Endothelial cell of umbilical vein (primary cell): Measurements from ENCODE around the gene ILKAP. TPM values are rescaled to one million over a fixed set of nuclear protein-coding genes. Genes with fewer than 3 reads are reported as not detected.

Experiments used
- BruUV-seq: library from RNA; stranded (reverse); fragments of 400-500 nt; replicated peaks from 2 replicates; lab custom pipeline; 2021; lab: Mats Ljungman, UMichigan
- CTCF ChIA-PET: fragments of 300-600, 350-600 bp; sonication (Branson Sonifier 250); formaldehyde crosslinking; loops from one replicate; lab custom pipeline; 2021; ENCODE audit warnings: antibody characterized with exemption, inconsistent platforms; lab: Charles Lee
- POLR2A ChIA-PET: fragments of 300-600, 350-600 bp; sonication (Branson Sonifier 250); formaldehyde crosslinking; loops from one replicate; lab custom pipeline; 2021; ENCODE audit warnings: antibody characterized with exemption, inconsistent platforms; lab: Charles Lee
- DNase-seq: peaks from one replicate; pipeline ENCODE4 v3.0.0-alpha.2; 2011; ENCODE audit warnings: low read depth, low spot score
- FAIRE-seq: peaks from 2 replicates; lab custom pipeline; 2011; peaks lifted over from hg19 to GRCh38; lab: Jason Lieb, UNC
- H2AFZ ChIP-seq: 2 replicates; pipeline ENCODE4 v1.6.0; 2012; ENCODE audit warnings: low read depth, low read length, control low read depth, inconsistent platforms
- H3K27ac ChIP-seq: 2 replicates; pipeline ENCODE4 v1.5.1; 2011; ENCODE audit warnings: low read depth, mild to moderate bottlenecking, control low read depth, low read length, moderate library complexity; ENCODE audit not compliant: insufficient read depth
- H3K27me3 ChIP-seq, 2 experiments: 2 replicates each; pipeline versions ENCODE4 v1.6.0 to v1.6.1; 2011; ENCODE audit warnings: low read length in 2 of 2, mixed read lengths in 1 of 2; ENCODE audit not compliant: control insufficient read depth in 2 of 2, insufficient read depth in 2 of 2
- H3K36me3 ChIP-seq, 2 experiments: 2 replicates in 1 of 2; 3 replicates in 1 of 2; pipeline ENCODE4 v1.5.1; 2011; ENCODE audit warnings: low read length in 2 of 2, mild to moderate bottlenecking in 1 of 2, moderate library complexity in 1 of 2; ENCODE audit not compliant: control insufficient read depth in 2 of 2, insufficient read depth in 2 of 2; ENCODE audit errors: extremely low read depth in 1 of 2
- H3K4me1 ChIP-seq: 3 replicates; pipeline ENCODE4 v1.5.1; 2011; ENCODE audit warnings: mild to moderate bottlenecking, low read length; ENCODE audit not compliant: control insufficient read depth, insufficient read depth; ENCODE audit errors: extremely low read depth
- H3K4me2 ChIP-seq: 2 replicates; pipeline ENCODE4 v1.6.1; 2011; ENCODE audit warnings: low read length, control low read depth, mixed read lengths; ENCODE audit not compliant: insufficient read depth
- H3K4me3 ChIP-seq, 3 experiments: fragments of 200-600 bp in 1 of 3; sonication (generic), shearing (Covaris generic) in 1 of 3; replicated peaks in 1 of 3; 2 replicates each; pipeline ENCODE4 v1.5.1; 2011 to 2016; ENCODE audit warnings: control low read depth in 3 of 3, low read length in 3 of 3, mild to moderate bottlenecking in 2 of 3, inconsistent platforms in 1 of 3, low read depth in 1 of 3, moderate library complexity in 1 of 3; ENCODE audit not compliant: insufficient read depth in 1 of 3
- H3K79me2 ChIP-seq: 2 replicates; pipeline ENCODE4 v1.6.0; 2012; ENCODE audit warnings: low read length, inconsistent platforms; ENCODE audit not compliant: control insufficient read depth, insufficient read depth
- H3K9ac ChIP-seq: replicated peaks from 2 replicates; pipeline ENCODE3; 2011; ENCODE audit warnings: low read length, control low read depth; ENCODE audit not compliant: insufficient read depth; ENCODE audit errors: extremely low read depth
- H3K9me1 ChIP-seq: replicated peaks from 3 replicates; pipeline ENCODE4 v1.6.0; 2011; ENCODE audit warnings: mild to moderate bottlenecking, low read length; ENCODE audit not compliant: control insufficient read depth, insufficient read depth; ENCODE audit errors: extremely low read depth
- H3K9me3 ChIP-seq: replicated peaks from 2 replicates; pipeline ENCODE4 v1.5.1; 2012; ENCODE audit warnings: low read length, inconsistent platforms; ENCODE audit not compliant: control insufficient read depth, insufficient read depth
- H4K20me1 ChIP-seq: replicated peaks from 2 replicates; pipeline ENCODE3; 2011; ENCODE audit warnings: mild to moderate bottlenecking, low read length; ENCODE audit not compliant: control insufficient read depth, insufficient read depth; ENCODE audit errors: extremely low read depth
- EZH2 ChIP-seq: IDR thresholded peaks from 2 replicates; pipeline ENCODE4 v1.6.1; 2012; ENCODE audit warnings: borderline replicate concordance, low read depth, mild to moderate bottlenecking, moderate library complexity, low read length, inconsistent platforms; ENCODE audit not compliant: severe bottlenecking
- FOS ChIP-seq: IDR thresholded peaks from 2 replicates; pipeline ENCODE4 v1.6.1; 2011; ENCODE audit warnings: mild to moderate bottlenecking, low read length, moderate library complexity, borderline replicate concordance; ENCODE audit not compliant: insufficient read depth
- GATA2 ChIP-seq: IDR thresholded peaks from 2 replicates; pipeline ENCODE4 v1.7.0; 2011; ENCODE audit warnings: low read depth, mild to moderate bottlenecking, moderate library complexity, mixed read lengths, low read length; ENCODE audit not compliant: insufficient read length, insufficient read depth
- JUN ChIP-seq: IDR thresholded peaks from 2 replicates; pipeline ENCODE4 v1.6.1; 2011; ENCODE audit warnings: borderline replicate concordance, low read depth; ENCODE audit not compliant: insufficient read length, insufficient read depth
- MAX ChIP-seq: IDR thresholded peaks from 2 replicates; pipeline ENCODE4 v1.6.1; 2011; ENCODE audit not compliant: insufficient read depth, insufficient read length
- MYC ChIP-seq: IDR thresholded peaks from one replicate; pipeline ENCODE4 v1.6.1; 2011; ENCODE audit warnings: mild to moderate bottlenecking, low read depth, low read length
- POLR2A ChIP-seq: IDR thresholded peaks from 2 replicates; pipeline ENCODE4 v1.6.1; 2012; ENCODE audit warnings: low read depth, mild to moderate bottlenecking, control low read depth, low read length
- POLR2AphosphoS5 ChIP-seq: IDR thresholded peaks from 2 replicates; pipeline ENCODE4 v1.6.1; 2012; ENCODE audit warnings: low read depth, mild to moderate bottlenecking, control low read depth, low read length, moderate library complexity; ENCODE audit not compliant: insufficient read depth
- dilution Hi-C: fragments of 300-500 bp; cut with MboI; formaldehyde crosslinking; loops from one replicate; pipeline ENCODE4 v1.15.0; 2019; ENCODE audit warnings: low sequenced_read_pairs; ENCODE audit not compliant: extremely low pct_ligation_motif_present
- intact Hi-C: fragments of 100-400 bp; cut with micrococcal nuclease; formaldehyde crosslinking; loops from one replicate; pipeline ENCODE4 v1.10.0; 2022
- polyA plus RNA-seq, 4 experiments: library from polyadenylated mRNA; depleted of rRNA in 3 of 4; stranded (reverse) in 3 of 4; unstranded in 1 of 4; fragments of >200 nt; gene quantifications; 2 replicates each; pipeline versions ENCODE4 v1.2.1 to v1.2.3, GENCODE V29; 2011 to 2012; ENCODE audit warnings: missing spikeins in 1 of 4
- total RNA-seq: library from RNA; stranded (reverse); gene quantifications from 2 replicates; pipeline ENCODE4 v1.2.3, GENCODE V29; 2021
- TF ChIP-seq, protein P1 (sequence below), 2 donors: IDR thresholded peaks; 1 replicate in 1 of 2; 2 replicates in 1 of 2; pipeline ENCODE4 v1.5.1; 2011; ENCODE audit warnings: low read length in 2 of 2, mild to moderate bottlenecking in 2 of 2, moderate library complexity in 2 of 2, control low read depth in 1 of 2, inconsistent platforms in 1 of 2, low read depth in 1 of 2; ENCODE audit not compliant: insufficient read depth in 1 of 2; ENCODE audit errors: extremely low read depth in 1 of 2

The ILKAP gene
- total and polyA plus RNA-seq, 2 donors (not counting 3 experiments of a cell fraction or from before 2014, with no cell fraction given) = 49.2 to 49.8 TPM

GRCh38 chr2:238226698-238227586 lies 23.4 kb upstream of the ILKAP start:
- Histone ChIP-seq H3K79me2 (no peaks in the 10 kb centered on the region), H3K36me3 (no peaks in the 10 kb centered on the region), H3K4me3 (no peak overlapping the region), H3K9me3 (no peaks in the 10 kb centered on the region), H3K4me1 (no peaks in the 10 kb centered on the region), H3K27me3 (peaks cover 5 to 7% of the 10 kb centered on the region in 2 experiments), H4K20me1 (no peaks in the 10 kb centered on the region), H2AFZ (no peak overlapping the region), H3K27ac (no peak overlapping the region), H3K9me1 (no peaks in the 10 kb centered on the region), H3K9ac (no peak overlapping the region), H3K4me2 (no peak overlapping the region)
- FAIRE-seq (no peak), DNase-seq (no peak)
- CTCF ChIA-PET = no interaction called here
- no TSS peak for BruUV-seq
- no peak for TF ChIP-seq GATA2
- dilution Hi-C loops = no loop called here
- intact Hi-C loops = no loop called here
- POLR2A ChIA-PET = no interaction called here

DNA sequence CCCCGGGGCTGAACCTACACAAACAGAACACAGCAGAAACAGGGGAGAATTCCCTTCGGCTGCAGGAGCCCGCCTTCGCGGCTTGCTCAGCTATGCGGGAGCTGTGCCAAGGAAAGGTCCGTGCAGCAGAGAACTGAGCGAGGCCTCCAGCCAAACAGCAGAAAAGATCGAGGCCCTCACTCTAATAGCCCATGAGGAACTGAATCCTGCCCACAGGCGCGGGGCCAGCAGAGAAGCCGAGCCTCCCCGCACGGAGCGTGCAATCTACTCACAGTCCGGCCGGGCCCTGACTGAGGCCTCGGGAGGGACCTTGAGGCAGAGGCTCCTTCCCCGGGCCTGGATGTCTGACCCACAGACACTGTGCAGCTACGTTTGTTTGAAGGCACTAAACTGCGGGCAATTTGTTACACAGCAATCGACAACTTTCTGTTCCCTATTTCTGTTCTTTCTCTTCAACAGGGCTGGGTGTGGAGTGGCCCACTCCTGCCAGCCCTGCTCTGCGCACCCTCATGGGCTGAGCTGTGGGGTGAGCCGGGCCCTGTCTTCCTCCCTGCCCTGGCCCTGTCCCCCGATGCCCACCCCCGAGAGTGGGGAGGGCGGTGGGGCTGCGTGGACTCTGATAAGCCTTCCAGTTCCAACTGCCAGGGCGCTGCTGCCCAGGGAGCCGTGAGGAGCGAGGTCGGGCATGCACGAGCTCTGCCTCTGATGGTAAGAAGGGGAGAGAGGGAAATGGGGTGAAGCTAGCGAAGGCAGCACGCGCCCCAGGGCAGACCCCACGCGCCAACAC lies 22.6 kb upstream of the ILKAP start:
- H3K4me3 ChIP-seq = no peak overlapping the region
- POLR2A ChIA-PET = no interaction called here
- DNase-seq = no peak
- H4K20me1 ChIP-seq = no peaks in the 10 kb centered on the region
- CTCF ChIA-PET = no interaction called here
- no peaks in the 10 kb centered on the region for H3K9me1 ChIP-seq
- H3K4me2 ChIP-seq = no peak overlapping the region
- no peak overlapping the region for H2AFZ ChIP-seq
- H3K9me3 ChIP-seq = no peaks in the 10 kb centered on the region
- no peaks in the 10 kb centered on the region for H3K4me1 ChIP-seq
- H3K36me3 ChIP-seq = no peaks in the 10 kb centered on the region
- dilution Hi-C loops (no loop called here), intact Hi-C loops (no loop called here)
- no peak overlapping the region for H3K9ac ChIP-seq
- H3K27ac ChIP-seq = no peak overlapping the region
- H3K79me2 ChIP-seq = no peaks in the 10 kb centered on the region
- no peak for FAIRE-seq
- no TSS peak for BruUV-seq
- H3K27me3 ChIP-seq = peaks cover 5 to 7% of the 10 kb centered on the region in 2 experiments
- TF ChIP-seq FOS (no peak), MYC (no peak), JUN (no peak), GATA2 (no peak), MAX (no peak), POLR2A (no peak), EZH2 (no peak), POLR2AphosphoS5 (no peak)
- TF ChIP-seq, protein P1, sequence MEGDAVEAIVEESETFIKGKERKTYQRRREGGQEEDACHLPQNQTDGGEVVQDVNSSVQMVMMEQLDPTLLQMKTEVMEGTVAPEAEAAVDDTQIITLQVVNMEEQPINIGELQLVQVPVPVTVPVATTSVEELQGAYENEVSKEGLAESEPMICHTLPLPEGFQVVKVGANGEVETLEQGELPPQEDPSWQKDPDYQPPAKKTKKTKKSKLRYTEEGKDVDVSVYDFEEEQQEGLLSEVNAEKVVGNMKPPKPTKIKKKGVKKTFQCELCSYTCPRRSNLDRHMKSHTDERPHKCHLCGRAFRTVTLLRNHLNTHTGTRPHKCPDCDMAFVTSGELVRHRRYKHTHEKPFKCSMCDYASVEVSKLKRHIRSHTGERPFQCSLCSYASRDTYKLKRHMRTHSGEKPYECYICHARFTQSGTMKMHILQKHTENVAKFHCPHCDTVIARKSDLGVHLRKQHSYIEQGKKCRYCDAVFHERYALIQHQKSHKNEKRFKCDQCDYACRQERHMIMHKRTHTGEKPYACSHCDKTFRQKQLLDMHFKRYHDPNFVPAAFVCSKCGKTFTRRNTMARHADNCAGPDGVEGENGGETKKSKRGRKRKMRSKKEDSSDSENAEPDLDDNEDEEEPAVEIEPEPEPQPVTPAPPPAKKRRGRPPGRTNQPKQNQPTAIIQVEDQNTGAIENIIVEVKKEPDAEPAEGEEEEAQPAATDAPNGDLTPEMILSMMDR (IDR thresholded peaks at IDR 0.05; ENCODE audit: extremely low read depth in 1 of 2, insufficient read depth in 1 of 2, low read depth in 1 of 2, low read length in 2 of 2) = no peak
